Measurements from ENCODE around the gene TACR1. TPM values are rescaled to one million over a fixed set of nuclear protein-coding genes. Genes with fewer than 3 reads are reported as not detected.

TACR1 gene
- total and polyA plus RNA-seq, 2 of the 8 experiments (the other 6 are each of a cell fraction or from before 2014, with no cell fraction given): 0.09 to 0.37 TPM

DNA sequence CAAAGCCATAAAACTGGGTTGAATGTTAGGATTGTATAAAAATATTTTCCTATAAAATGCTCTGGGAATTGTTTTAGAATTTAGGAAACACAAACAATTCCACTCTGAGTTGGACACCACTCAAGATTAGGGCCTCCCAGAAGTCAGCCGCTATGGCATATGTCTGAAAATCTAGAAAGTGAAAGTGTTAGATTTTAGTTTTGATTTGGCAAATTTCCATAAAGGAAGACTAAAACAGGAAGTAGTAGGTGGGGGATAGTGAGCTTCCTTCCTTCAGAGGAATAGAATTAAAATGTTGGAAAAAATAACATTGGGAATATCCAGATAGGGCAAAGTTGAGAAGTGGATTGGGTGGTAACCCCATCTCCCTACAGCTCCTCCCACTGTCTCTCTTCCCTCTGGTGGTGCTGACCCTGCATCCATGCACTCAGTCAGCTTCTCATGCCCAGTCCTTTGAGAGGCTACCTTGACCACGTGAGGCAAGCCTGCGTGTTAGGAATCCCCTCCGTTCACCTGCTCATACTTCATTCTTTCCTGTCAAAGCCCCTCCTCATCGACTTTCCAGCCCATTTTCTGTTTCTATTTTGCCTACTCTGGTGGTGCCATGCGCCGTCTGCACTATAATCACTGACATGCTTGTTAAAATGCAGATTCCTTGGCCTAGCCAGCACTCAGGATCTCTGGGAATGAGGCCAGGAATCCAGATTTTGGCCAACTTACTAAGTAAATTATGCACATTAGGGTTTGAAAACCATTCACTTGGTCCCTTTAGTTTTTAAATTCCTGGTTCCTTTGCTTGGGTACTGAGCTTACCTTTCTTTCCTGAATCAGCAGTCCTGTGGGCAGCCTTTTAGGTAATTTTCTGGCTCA is 157.4 kb downstream of the TACR1 start:
- Histone ChIP-seq H2BK15ac (ENCODE audit: low read length) (no peak overlapping the region), H3K79me2 (ENCODE audit: control insufficient read depth in 1 of 2, insufficient read depth in 2 of 2, low read length in 2 of 2) (no peaks in the 10 kb centered on the region), H2BK12ac (ENCODE audit: low read depth, low read length) (no peak overlapping the region; the same call in 1 of the 2 replicates), H3K4me3 (ENCODE audit: extremely low read depth in 1 of 4, insufficient read depth in 2 of 4, low read depth in 3 of 4, low read length in 4 of 4) (no peak overlapping the region), H3K9me3 (ENCODE audit: insufficient read depth in 2 of 2, low read depth in 1 of 2, low read length in 1 of 2) (no peaks in the 10 kb centered on the region), H3K18ac (ENCODE audit: extremely low read depth, low read length) (no peak overlapping the region), H2BK20ac (ENCODE audit: low read length) (no peak overlapping the region), H3K56ac (replicated peaks; ENCODE audit: insufficient read length, low read depth, low read length) (no peak overlapping the region), H3K27me3 (replicated peaks in 1 of 4; ENCODE audit: control insufficient read depth in 3 of 4, extremely low read depth in 1 of 4, insufficient read depth in 3 of 4, low read length in 3 of 4) (no peaks in the 10 kb centered on the region), H3K14ac (ENCODE audit: insufficient read length) (no peak overlapping the region), H4K20me1 (replicated peaks in 1 of 2; ENCODE audit: control insufficient read depth in 1 of 2, insufficient read depth in 2 of 2, low read length in 2 of 2) (no peaks in the 10 kb centered on the region), H3K23me2 (ENCODE audit: low read depth, low read length) (no peaks in the 10 kb centered on the region; the same call in 1 of the 2 replicates), H2AK5ac (ENCODE audit: low read depth, low read length) (no peak overlapping the region), H3K4ac (replicated peaks; ENCODE audit: insufficient read length, low read depth, low read length) (no peak overlapping the region), H3K4me1 (replicated peaks in 1 of 4; ENCODE audit: control insufficient read depth in 3 of 4, insufficient read depth in 4 of 4, low read length in 3 of 4) (no peaks in the 10 kb centered on the region), H3K36me3 (ENCODE audit: control insufficient read depth in 2 of 4, insufficient read depth in 4 of 4, low read length in 3 of 4) (no peaks in the 10 kb centered on the region), H2BK120ac (replicated peaks; ENCODE audit: low read depth, low read length) (no peak overlapping the region), H3K79me1 (ENCODE audit: low read depth, low read length) (no peaks in the 10 kb centered on the region), H3K23ac (ENCODE audit: insufficient read length) (no peak overlapping the region), H4K91ac (replicated peaks; ENCODE audit: insufficient read length, low read length) (no peak overlapping the region), H2AFZ (ENCODE audit: low read length) (no peak overlapping the region), H3K27ac (ENCODE audit: low read depth, low read length) (no peak overlapping the region), H3K4me2 (ENCODE audit: insufficient read depth in 1 of 2, low read depth in 2 of 2, low read length in 2 of 2) (no peak overlapping the region), H4K8ac (ENCODE audit: extremely low read depth, insufficient read depth, low read length) (no peak overlapping the region), H2BK5ac (ENCODE audit: low read depth, low read length) (no peak overlapping the region), H4K5ac (ENCODE audit: insufficient read length, low read depth, low read length) (no peak overlapping the region), H3K9ac (replicated peaks in 1 of 4; ENCODE audit: extremely low read depth in 1 of 4, low read depth in 3 of 4, low read length in 3 of 4) (no peak overlapping the region)
- 90% methylated on average over 7 of the region's 7 CpGs; no CpG with 5 or more reads in 1 of the 2 experiments for WGBS, 2 experiments (ENCODE audit: extremely low coverage in 1 of 2, insufficient coverage in 1 of 2, insufficient read length in 1 of 2, insufficient replicate concordance in 2 of 2, low coverage in 1 of 2, low lambda C conversion rate in 2 of 2, missing lambda C conversion rate in 1 of 2)
- ChIA-PET CTCF (ENCODE audit: partially characterized antibody) (interaction anchor here (0.9 to 1.5 kb wide), 3 partner anchors 9 to 59 kb away, joined by 3 to 6 read pairs (median 4); no protein-coding TSS in a partner anchor), POLR2A (ENCODE audit: partially characterized antibody) (no interaction called here)
- TF ChIP-seq ZNF274 (IDR thresholded peaks at IDR 0.05; ENCODE audit: borderline replicate concordance, extremely low read depth, low read length) (no peak), EGR1 (IDR thresholded peaks at IDR 0.05; ENCODE audit: borderline replicate concordance, low read depth, low read length) (no peak), CTBP2 (IDR thresholded peaks at IDR 0.05; ENCODE audit: borderline replicate concordance, insufficient read depth, insufficient read length, low read length) (no peak), POLR2A (IDR thresholded peaks at IDR 0.05; ENCODE audit: control extremely low read depth in 1 of 2, low read depth in 2 of 2, low read length in 2 of 2) (no peak), CBX5 (IDR thresholded peaks at IDR 0.05; ENCODE audit: low read depth, low read length) (no peak), TCF12 (IDR thresholded peaks at IDR 0.05; ENCODE audit: low read depth, low read length) (no peak), SIRT6 (IDR thresholded peaks at IDR 0.05; ENCODE audit: low read length) (no peak)
- TF ChIP-seq, protein P1, sequence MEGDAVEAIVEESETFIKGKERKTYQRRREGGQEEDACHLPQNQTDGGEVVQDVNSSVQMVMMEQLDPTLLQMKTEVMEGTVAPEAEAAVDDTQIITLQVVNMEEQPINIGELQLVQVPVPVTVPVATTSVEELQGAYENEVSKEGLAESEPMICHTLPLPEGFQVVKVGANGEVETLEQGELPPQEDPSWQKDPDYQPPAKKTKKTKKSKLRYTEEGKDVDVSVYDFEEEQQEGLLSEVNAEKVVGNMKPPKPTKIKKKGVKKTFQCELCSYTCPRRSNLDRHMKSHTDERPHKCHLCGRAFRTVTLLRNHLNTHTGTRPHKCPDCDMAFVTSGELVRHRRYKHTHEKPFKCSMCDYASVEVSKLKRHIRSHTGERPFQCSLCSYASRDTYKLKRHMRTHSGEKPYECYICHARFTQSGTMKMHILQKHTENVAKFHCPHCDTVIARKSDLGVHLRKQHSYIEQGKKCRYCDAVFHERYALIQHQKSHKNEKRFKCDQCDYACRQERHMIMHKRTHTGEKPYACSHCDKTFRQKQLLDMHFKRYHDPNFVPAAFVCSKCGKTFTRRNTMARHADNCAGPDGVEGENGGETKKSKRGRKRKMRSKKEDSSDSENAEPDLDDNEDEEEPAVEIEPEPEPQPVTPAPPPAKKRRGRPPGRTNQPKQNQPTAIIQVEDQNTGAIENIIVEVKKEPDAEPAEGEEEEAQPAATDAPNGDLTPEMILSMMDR (IDR thresholded peaks at IDR 0.05; ENCODE audit: control extremely low read depth in 1 of 3, insufficient read depth in 1 of 3, low read depth in 1 of 3, low read length in 3 of 3): no peak
- TF ChIP-seq, protein P2, sequence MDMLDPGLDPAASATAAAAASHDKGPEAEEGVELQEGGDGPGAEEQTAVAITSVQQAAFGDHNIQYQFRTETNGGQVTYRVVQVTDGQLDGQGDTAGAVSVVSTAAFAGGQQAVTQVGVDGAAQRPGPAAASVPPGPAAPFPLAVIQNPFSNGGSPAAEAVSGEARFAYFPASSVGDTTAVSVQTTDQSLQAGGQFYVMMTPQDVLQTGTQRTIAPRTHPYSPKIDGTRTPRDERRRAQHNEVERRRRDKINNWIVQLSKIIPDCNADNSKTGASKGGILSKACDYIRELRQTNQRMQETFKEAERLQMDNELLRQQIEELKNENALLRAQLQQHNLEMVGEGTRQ (IDR thresholded peaks at IDR 0.05; ENCODE audit: low read length): no peak
- DNase-seq (ENCODE audit: low read depth in 1 of 2, low spot score in 2 of 2): no peak
- FAIRE-seq: no peak

Data from H1 (cell line).